ENCODE measurements around the gene SLC27A5.
A peak's percentile ranks its signal among the peaks of the same experiment; 100 is the strongest.
"Not testable (repeated sequence)": the region's sequence is repeated elsewhere in the genome, so short reads cannot be mapped to it uniquely, and the experiment has no call there.

SLC27A5 gene

GRCh38 chr19:58550362-58551122 lies 38.8 kb upstream of the SLC27A5 start:
- DNase-seq (ENCODE audit: low read depth in 2 of 2) = no peak

DNA sequence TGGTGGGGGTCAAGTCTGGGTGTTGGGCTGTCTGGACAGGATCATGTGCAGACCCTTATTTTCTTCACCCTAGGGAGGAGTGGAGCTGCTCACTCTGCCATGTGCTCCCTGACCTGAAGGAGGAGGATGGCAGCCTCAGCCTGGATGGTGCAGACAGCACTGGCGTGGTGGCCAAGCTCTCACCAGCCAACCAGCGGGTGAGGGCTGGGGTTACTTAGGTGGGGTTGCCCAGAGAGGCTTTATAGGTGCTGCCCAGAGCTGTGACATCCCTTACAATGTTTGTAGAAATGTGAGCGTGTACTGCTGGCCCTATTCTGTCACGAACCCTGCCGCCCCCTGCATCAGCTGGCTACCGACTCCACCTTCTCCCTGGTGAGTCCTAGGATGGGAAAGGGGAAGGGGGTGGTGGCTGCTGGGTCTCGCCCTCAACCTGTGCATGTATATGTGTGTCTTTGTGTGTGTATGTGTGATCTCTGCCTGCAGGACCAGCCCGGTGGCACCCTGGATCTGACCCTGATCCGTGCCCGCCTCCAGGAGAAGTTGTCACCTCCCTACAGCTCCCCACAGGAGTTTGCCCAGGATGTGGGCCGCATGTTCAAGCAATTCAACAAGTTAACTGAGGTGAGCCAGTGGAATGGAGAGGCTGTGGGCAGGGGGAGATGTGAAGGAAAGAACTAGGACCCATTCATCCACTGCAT lies 38.0 kb upstream of the SLC27A5 start:
- no peak for DNase-seq (ENCODE audit: low read depth in 2 of 2)

GRCh38 chr19:58548859-58549663 lies 37.3 kb upstream of the SLC27A5 start:
- no peak for DNase-seq (ENCODE audit: low read depth in 2 of 2)

GRCh38 chr19:58547323-58548312 lies 35.8 kb upstream of the SLC27A5 start:
- no peak for DNase-seq (ENCODE audit: low read depth in 2 of 2)

- DNase-seq (ENCODE audit: low read depth in 2 of 2) = no peak
These were observed 34.3 kb upstream of the SLC27A5 start for GRCh38 chr19:58546019-58546530.

DNA sequence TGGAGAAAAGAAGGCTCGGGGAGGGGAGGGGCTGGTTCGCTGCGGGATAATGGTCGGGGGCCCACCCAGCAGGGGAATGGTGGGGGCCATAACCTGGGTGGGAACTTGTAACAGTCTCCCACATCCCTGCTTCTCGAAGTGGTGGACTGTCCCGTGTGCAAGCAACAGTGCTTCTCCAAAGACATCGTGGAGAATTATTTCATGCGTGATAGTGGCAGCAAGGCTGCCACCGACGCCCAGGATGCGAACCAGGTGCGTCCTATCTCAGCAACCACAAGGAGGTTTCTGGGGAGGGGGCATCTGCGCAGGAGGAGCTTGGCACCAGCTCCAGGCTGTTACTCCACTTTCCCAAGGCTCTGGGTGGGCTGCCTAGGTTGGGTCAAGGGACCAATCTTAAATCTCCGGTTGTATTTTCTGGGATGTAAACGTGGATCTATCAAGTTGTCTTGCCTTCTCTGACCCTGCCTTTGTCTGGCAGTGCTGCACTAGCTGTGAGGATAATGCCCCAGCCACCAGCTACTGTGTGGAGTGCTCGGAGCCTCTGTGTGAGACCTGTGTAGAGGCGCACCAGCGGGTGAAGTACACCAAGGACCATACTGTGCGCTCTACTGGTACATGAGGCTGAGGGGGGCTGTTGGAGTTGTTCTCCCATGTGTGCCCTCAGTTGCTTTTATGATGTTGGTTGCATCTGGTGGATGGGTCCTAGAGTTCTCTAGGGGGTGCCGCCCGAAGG lies 33.7 kb upstream of the SLC27A5 start:
- no peak for DNase-seq (ENCODE audit: low read depth in 2 of 2)

GRCh38 chr19:58544591-58545285 lies 32.9 kb upstream of the SLC27A5 start:
- no peak for DNase-seq (ENCODE audit: low read depth in 2 of 2)

DNA sequence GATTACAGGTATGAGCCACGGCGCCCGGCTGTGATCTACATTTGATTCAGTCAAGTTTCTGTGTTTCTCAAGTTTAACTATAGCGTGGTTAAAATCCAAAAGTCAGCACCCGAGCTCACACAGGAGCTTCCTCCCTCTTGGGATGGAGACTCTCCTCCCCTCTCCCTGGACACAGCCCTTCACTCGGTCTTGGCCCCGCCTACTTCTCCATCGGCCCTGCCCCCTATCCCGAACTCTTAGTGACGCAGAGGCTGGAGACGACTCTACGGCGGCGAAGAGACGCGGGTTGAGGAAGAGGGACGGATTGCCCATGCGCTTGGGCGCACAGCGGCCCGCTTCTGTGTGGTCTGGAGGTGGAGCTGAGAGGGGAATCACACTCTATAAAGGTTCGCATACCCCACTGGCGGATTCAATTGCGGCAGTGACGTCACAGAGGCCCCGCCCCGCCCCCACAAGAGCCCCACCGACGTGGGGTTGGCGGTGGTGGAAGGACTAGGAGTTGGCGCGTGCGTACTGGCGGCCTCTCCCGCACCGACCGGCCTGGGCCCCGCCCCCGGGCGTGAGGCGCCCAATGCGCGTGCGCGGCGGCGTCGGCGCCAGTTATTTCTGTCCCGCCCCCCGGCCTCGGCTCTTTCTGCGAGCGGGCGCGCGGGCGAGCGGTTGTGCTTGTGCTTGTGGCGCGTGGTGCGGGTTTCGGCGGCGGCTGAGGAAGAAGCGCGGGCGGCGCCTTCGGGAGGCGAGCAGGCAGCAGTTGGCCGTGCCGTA lies 32.2 kb upstream of the SLC27A5 start, which contains the start of gene TRIM28:
TSS of gene TRIM28 (plus strand) at position 239 of the 765 bp plus-strand sequence. CDS start 694 bp downstream, outside the sequence.
- peak; percentile 100 for DNase-seq (ENCODE audit: low read depth in 2 of 2)

DNA sequence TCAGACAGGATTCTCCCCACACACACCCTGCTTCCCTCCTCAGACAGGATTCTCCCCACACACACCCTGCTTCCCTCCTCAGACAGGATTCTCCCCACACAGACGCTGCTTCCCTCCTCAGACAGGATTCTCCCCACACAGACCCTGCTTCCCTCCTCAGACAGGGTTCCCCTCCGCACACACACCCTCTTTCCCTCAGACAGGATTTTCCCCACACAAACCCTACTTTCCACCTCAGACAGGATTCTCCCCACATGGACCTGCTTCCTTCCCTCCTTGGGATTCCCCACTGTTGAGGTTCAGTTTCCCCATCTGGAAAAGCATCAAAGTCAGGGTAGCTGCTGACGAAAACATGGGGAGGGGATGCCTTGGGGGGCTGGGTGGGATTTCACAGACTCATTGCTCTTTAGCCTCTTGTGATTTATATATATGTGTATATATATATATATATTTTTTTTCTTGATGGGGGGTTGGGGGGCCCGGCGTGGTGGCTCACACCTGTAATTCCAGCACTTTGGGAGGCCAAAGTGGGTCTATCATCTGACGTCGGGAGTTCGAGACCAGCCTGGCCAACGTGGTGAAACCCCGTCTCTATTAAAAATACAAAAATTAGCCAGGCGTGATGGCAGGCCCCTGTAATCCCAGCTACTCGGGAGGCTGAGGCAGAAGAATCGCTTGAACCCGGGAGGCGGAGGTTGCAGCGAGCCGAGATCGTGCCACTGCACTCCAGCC lies 31.0 kb upstream of the SLC27A5 start:
- not testable (repeated sequence) for DNase-seq (ENCODE audit: low read depth in 2 of 2)

DNA sequence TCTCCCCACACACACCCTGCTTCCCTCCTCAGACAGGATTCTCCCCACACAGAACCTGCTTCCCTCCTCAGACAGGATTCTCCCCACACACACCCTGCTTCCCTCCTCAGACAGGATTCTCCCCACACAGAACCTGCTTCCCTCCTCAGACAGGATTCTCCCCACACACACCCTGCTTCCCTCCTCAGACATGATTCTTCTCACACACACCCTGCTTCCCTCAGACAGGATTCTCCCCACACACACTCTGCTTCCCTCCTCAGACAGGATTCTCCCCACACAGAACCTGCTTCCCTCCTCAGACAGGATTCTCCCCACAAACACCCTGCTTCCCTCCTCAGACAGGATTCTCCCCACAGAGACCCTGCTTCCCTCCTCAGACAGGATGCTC lies 27.4 kb upstream of the SLC27A5 start:
- DNase-seq (ENCODE audit: low read depth in 2 of 2) = not testable (repeated sequence)

DNA sequence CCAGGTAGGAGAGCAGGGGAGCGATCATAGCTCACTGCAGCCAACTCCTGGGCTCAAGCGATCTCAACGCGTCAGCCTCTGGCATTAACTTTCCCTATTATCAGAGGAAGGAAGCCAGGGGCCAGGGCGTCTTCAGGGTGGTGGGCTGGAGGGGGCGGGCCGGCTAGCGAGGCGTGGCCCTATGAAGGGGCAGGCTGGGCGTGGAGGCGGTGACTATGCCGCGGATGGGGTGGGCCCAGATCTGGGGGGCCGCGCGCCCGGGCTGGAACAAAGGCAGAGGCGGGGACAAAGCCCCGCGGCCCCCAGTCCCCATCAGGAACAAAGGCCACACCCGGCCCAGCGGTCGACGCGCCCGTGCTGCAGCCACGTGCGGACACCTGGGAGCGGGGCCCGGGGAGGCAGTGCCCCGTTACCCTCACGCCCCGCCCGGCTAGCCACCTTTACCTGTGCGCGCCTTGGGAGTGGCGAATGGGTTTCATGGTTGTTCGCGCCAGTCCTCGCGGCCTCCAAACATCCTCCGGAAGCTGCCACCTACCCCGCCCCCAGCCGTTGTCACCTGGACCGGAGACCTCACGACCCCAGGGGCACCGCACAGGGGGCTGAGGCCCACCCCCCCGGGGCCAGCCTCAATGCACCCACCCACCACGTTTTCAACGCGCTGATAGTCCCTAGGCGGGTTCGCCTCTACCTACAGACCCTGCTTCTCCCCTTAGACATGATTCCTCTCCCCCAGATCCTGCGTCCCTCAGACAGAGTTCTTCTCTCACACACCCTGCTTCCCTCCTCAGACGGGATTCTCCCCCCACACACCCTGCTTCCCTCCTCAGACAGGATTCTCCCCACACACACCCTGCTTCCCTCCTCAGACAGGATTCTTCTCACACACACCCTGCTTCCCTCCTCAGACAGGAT lies 26.7 kb upstream of the SLC27A5 start:
- DNase-seq (ENCODE audit: low read depth in 2 of 2) = no peak

- DNase-seq (ENCODE audit: low read depth in 2 of 2) = no peak
These were observed 25.3 kb upstream of the SLC27A5 start for GRCh38 chr19:58536852-58537798.

DNA sequence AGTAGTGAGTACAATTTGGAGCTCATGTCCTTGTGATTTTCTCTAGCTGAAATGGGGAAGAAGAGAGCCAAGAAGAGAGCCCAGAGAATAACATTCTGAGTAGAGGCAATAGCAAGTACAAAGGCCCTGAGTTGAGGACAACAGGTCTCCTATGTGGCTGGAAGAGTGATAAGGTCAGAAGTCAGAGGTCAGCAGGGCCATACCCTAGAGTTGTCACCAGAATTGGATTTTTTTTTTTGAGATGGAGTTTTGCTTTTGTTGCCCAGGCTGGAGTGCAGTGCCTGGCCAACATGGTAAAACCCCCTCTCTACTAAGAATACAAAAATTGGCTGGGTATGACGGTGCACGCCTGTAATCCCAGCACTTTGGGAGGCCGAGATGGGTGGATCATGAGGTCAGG lies 24.1 kb upstream of the SLC27A5 start:
- DNase-seq (ENCODE audit: low read depth in 2 of 2) = no peak

DNA sequence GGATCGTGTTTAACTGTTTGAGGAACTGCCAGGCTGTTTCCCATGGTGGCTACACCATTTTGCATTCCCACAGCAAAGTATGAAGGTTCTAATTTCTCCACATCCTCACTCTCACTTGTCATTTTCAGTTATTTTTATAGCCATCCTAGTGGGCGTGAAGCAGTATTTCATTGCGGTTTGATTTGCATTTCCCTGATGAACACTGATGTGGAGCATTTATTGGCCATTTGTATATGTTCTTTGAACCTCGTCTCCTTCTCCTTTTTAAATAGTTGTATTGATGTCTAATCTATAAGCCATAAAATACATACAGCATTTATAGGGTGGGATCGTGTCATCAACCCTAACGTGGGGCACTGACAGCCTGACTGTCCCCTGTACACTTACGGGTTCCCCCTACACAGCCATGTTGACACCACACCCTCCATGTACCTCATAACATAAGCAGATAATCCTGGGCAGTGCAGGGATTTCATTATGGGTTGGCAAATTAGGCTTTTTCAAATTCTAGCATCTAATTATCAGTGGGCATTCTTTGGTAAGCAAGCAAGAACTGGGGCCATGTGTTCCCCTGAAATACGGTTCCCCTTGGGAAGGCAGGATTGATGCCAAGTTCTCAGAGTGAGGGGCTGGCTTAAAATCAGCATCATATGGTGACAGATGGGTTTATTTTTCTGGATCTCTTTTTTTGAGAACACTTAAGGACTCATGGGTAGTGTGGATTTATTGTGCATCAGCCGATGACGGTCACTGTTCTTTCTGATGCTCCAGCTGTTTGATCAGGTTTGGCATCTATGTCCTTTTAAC lies 19.4 kb upstream of the SLC27A5 start:
- DNase-seq (ENCODE audit: low read depth in 2 of 2) = no peak

DNA sequence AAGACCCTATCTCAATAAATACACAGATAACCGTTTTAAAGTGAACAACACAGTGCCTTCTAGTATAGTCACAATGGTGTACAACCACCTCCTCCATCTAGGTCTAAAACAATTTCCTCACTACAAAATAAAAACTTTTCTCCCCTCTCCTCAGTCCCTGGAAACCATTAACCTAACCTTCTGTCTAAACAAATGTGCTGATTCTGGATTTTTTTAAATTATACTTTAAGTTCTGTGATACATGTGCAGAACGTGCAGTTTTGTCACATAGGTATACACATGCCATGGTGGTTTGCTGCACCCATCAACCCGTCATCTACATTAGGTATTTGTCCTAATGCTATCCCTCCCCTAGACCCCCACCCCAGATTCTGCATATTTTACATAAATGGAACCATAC lies 17.6 kb upstream of the SLC27A5 start:
- DNase-seq (ENCODE audit: low read depth in 2 of 2) = no peak

Data from stimulated activated CD8-positive, alpha-beta memory T cell treated with anti-CD3 and anti-CD28 coated beads, Interleukin-15, amount 100 ng/mL, for 4 hours (primary cell).